GM15510 (cell line): ENCODE results near the gene TMEM134.

ENCODE experiments used
- POLR2A ChIP-seq: IDR thresholded peaks from 3 replicates; pipeline ENCODE4 v1.6.1; 2011; ENCODE audit warnings: borderline replicate concordance; ENCODE audit not compliant: insufficient read length; ENCODE audit errors: extremely low read depth

The TMEM134 gene

DNA sequence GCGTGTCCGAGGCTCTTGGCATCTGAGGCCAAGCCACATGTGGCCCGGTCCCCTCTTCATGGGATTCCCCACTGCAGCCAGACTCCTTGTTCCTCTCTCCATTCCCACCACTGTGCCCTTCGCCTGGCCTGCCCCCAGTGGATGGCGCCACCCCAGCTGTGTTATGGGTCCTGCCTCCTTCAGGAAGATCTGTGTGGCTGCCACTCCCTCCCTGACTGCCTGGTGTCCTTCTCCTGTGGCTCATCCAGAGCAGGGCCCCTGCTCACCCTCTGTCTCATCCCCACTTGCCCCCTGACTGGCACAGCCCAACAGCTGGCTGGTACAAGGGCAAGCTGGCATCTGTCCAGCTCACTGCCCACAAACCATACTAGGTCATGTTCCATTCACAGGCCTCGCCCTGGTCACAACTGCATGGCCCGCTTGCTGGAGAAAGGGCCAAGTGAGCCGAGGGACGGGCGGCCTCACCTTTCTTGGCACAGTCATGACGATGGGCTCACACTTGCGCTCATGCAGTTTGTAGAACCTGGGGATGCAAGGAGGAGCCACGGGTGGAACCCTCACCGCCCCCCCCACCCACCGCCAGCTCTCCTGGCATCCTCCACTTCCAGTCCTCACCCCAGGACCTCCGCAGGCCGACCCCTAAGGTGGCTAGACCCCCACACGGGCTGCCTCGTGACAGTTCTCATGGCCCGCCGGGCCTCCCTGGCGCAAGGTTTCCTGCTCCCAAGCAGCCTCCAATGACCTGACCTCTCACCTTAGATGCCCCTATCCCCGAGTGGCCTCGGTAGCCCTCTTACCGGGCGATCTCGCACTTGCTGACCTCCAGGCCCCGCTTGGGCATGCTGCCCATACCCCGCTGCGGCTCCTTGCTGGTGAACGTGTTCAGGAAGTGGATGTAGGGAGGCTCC, 29.5 kb downstream of the TMEM134 start:
- no peak for TF ChIP-seq POLR2A

DNA sequence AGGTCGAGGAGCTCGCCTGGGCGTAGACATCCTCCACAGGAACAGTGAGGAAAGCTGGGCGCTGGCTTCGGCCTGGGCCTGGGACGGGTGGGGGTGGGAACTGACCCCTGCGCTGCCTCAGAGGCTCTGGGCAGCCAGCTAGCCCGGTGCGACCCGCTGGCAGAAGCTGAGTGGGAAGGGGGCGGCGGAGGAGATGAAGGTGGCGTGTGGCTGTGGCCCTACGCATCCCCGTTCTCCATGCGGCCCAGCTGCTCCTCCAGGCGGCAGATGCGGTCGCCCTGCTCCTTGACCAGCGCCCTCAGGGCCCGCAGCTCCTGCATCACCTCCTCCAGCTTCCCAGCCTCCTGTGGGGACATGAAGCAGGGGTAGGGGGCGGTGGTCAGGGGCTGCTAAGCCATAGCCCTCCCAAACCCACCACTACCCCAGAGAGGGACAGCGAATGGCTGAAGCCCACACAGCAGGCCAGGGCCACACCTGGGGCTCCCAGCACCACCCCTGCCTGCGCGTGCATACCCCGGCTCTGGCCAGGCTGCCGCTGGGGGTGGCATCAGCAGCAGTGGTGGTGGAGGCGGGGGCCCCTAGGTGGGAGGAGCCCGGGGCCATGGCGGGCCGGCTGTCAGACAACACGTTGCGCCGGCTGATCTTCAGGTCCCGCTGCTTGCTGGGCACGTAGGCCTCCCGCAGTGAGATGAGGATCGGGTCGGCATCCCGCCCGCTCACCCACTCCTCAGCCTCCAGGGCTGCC, 30.7 kb downstream of the TMEM134 start:
- peak; percentile 82 for TF ChIP-seq POLR2A

DNA sequence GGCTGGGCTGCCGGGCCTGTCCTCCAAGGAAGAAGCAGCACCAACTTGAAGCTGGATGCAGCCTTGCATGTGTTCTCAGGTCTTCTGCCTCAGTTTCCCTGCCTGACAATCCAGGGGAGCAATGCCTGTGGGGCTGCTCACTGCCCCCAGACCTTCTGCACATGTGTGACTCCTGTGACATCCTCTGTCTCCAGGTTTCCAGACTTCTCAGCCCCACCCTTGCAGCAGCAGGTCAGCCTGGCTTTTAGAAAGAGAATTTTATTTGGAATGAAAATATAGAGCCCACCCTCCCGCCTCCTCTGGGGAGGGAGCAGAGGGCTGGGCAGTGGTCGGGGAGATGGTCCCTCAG, 31.3 kb downstream of the TMEM134 start:
- TF ChIP-seq POLR2A: no peak

DNA sequence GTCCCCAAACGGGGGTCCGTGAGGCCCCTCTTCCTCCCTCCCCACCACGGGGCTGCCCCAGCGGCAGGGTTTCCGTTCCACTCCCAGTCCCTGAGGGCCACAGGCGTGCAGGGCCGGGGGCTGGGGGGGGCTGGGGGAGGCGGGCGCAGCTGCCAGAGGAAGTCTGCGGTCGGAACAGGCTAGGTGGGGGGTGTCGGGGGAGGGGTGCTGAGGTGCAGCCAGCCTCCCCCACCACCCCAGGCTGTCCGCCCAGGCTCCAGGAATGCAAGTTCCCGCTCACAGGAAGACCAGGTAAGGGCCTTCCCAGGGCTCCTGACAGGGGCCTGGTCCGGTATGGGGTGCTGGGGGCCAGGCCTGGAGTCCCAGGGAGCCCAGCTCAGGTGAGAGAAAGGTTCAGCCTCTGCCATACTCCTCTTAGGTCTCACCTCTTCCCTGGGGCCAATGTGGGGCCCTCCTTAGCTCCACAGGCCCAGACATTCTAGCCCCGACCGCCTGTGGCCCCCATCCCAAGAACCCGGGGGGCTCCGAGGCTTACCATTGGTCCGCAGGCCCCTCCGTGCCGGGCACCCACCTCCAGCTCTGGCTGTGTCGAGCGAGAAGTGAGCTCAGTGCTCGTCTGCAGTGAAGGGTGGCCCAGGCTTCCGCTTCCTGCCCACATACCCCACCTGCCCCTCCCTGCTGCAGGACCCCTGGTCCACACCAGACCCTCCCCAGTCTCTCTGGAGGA, 31.8 kb downstream of the TMEM134 start, which contains the start of gene PTPRCAP:
TSS of gene PTPRCAP (minus strand) at position 601 of the 727 bp plus-strand sequence. CDS start at position 538, 63 bp downstream.
- TF ChIP-seq POLR2A: peak; percentile 97

DNA sequence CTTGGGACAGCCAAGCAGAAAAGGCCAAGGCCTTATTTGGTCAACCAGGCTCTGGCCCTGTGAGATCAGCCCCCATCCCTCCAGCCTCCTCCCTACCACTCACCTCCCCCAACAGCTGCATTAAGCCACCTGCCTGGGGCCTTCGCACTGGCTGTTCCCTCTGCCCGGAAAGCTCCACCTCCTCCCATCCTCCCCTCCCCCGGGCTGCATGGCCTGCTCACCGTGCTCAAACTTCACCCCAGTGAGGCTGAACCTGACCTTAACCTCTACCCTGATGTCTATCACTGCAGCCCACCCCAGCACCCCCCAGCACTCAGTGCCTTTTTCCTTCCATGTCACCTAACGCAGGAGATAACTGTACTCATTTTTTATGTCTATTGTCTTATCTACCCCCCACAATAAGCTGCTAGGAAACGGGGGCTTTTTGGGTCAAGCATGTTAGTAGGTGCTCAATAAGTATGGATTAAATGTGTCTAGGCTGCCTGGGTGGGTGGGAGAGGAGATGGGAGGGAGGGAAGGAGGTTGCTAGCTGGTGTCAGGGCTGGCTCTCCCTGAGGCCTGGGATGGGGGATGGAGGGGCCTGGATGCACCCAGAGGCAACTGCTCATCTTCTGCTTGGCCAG, 32.5 kb downstream of the TMEM134 start:
- TF ChIP-seq POLR2A: no peak

DNA sequence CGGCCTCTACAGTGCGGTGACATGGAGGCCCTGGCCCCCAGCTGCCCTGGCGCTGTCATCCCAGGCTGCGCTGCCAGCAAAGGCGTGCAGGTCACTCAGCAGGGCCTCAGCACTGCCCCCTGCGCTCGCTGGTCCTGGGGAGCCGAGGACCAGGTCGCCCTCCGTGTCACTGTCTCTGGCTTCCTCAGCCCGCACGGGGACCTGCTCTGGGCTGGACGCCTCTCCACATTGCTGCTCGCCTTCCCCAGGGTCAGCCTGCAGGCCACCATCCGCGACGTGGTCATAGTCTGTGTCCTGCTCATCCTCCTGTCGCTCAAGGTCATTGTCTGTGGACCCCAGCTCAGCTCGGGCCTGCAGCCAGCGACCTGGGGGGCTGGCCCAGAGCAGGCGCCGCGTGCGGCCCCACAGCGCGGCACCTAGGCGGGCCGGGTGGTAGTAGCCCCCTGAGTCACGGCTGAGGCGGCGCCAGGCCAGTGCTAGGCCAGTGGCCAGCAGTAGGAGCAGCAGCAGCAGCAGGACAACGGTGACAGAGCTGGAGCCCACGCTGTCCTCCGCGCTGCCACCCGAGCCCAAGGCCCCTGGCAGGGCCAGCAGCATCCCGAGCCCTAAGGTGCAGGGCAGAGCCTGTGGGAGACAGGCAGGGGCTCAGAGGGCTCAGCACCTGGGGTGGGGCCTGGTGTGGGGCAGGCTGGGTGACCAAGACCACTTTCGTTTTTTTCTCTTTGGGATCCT, 33.2 kb downstream of the TMEM134 start:
- peak; percentile 49 for TF ChIP-seq POLR2A

DNA sequence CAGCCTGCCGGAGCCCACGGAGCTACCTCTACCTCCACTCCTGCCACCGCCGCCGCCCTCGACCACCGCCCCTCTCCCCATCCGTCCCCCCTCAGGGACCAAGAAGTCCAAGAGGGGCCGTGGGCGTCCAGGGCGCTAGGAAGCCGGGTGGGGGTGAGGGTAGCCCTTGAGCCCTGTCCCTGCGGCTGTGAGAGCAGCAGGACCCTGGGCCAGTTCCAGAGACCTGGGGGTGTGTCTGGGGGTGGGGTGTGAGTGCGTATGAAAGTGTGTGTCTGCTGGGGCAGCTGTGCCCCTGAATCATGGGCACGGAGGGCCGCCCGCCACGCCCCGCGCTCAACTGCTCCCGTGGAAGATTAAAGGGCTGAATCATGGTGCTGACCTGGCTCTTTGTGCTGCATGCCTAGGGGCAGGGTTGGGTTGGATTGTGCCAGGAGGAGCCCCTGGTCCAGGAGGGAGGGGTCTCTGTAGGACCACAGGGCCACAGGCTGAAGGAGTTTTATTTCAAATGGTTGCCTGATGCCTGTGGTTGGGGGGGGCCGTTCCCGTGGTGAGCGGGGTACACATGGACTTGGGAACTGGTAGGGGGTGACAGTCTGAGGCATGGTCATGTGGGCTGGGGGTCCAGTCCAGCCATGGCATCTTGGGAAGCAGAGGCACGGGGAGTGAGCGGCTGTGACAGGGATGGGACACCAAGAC, 33.9 kb downstream of the TMEM134 start:
- TF ChIP-seq POLR2A: peak; percentile 25

DNA sequence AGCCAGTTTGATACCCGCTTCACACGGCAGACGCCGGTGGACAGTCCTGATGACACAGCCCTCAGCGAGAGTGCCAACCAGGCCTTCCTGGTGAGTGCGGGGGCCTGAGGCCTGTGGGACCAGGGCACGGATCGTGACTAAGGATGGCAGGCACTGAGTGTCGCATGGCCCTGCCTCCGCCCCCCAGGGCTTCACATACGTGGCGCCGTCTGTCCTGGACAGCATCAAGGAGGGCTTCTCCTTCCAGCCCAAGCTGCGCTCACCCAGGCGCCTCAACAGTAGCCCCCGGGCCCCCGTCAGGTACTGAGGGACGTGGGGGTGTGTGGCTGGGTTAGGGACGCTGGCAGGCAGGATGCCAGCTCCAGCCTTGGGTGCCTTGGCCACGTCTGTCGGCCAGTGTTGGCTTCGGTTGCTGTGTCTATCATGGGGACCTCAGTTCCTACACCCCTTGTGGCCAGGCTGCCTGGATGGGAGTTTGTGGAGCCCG, 34.6 kb downstream of the TMEM134 start:
- peak; percentile 16 for TF ChIP-seq POLR2A

DNA sequence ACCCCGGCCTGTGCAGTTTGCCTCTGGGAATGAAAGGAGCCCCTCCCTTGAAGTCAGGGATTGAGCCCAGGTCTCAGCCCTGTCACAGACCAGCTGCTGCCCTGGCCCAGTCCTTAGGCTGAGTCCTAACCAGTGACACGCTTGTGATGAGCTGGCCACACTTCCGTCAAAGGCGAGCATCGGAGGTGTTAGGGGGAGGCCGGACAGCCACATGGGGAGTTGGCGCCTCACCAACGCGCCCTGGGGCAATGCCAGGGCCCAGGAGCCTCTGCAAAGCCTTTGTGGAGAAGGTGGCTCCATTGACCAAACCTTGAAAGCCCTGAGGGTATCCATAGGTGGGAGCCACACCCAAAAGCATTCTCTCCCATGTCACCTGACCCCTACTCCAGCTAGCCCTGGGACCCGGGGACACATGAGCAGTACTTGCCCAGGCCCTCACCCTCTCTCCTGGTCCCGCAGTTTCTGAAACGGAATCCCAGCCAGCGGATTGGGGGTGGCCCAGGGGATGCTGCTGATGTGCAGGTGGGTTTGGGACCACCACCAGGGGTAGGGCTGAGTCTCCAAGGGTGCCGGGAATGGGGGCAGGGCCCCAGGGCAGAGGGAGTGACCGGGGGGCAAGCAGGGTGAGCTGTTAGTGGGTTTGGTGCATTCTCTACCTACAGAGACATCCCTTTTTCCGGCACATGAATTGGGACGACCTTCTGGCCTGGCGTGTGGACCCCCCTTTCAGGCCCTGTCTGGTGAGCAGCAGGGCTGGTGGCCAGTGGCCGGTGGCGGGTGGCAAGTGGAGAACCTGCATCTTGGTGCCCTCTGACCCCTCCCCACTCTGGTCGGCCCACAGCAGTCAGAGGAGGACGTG, 35.3 kb downstream of the TMEM134 start:
- TF ChIP-seq POLR2A: peak; percentile 18

DNA sequence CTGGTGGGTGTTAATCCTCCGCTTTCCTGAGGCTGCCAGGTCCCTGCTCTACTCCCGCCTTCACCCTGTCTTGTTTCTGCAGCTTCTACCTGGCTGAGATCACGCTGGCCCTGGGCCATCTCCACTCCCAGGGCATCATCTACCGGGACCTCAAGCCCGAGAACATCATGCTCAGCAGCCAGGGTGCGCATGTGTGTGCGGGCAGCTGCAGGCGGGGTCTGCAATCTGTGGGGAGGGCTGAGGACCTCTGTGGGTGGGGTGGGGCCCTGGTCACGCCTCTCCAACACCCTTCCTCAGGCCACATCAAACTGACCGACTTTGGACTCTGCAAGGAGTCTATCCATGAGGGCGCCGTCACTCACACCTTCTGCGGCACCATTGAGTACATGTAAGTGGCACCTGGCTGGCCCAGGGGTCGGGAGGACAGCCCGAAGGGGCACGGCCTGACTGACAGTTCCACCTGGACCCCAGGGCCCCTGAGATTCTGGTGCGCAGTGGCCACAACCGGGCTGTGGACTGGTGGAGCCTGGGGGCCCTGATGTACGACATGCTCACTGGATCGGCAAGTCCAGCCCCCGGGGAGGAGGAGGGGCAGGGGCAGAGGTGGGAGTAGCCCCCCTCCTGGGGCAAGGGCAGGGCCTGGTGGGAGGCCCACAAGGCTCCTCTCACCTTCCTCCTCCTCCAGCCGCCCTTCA, 36.2 kb downstream of the TMEM134 start:
- TF ChIP-seq POLR2A: no peak

DNA sequence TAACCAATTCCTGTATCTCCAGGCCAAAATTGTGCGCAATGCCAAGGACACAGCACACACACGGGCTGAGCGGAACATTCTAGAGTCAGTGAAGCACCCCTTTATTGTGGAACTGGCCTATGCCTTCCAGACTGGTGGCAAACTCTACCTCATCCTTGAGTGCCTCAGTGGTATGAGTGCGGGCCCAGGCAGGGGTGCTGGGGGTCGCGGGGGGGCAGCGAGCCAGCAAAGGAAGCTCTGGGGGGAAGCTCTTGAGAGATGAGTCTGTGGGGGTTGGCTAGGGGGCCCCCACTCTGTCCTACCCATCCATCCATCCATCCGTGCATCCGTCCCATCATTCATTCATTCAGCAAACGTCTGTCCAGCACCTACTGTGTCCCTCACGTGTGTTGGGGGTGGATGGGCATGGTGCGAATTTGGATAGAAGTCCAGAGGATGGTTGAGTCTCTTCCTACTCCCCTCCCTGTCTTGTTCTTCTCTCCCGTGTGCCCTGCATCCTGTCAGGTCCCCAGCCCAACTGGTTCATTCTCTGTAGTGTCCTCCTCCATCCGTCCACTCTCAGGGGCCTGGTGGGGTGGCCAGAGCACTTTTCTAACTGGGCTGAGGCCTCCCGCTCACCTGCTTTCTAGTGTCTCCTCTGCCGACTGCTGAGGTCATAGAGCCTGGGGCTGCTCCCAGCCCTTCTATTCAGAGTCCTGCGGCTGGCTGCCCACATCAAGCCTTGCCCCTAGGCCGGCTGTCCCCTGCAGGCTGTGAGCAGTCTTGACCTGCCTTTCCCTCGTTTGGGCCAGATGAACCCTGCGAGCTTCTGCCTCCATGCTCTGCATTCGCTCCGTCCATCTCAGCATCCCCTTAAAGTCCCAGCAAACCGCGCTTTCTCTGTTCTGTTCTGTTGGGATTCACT, 37.5 kb downstream of the TMEM134 start:
- no peak for TF ChIP-seq POLR2A
